Lower leg skin (tissue), 4 donors: ENCODE measurements around the gene UNC13B. TPM values are rescaled to one million over a fixed set of nuclear protein-coding genes. Genes with fewer than 3 reads are reported as not detected.

Experiments used
- DNase-seq, 2 donors: peaks; one replicate each; pipeline ENCODE4 v3.0.0-alpha.2; 2019; ENCODE audit warnings: low spot score in 2 of 2
- H3K4me3 ChIP-seq: fragments of 200-600 bp; sonication (generic); 2 replicates; pipeline ENCODE4 v1.5.1; 2017; ENCODE audit warnings: mild to moderate bottlenecking, low read depth; ENCODE audit not compliant: poor library complexity, severe bottlenecking
- POLR2A ChIP-seq, 2 donors: fragments of 450-650 bp; IDR thresholded peaks; one replicate each; pipeline ENCODE4 v1.6.1; 2016 to 2017; ENCODE audit warnings: antibody characterized with exemption in 2 of 2, mild to moderate bottlenecking in 1 of 2, moderate library complexity in 1 of 2
- WGBS, 2 donors: methylation state at CpG; one replicate each; pipeline ENCODE4 v1.1.5; 2018; 5-methylcytosine and 5-hydroxymethylcytosine counted together
- intact Hi-C: fragments of 100-400 bp; cut with DNase I; formaldehyde crosslinking; loops from one replicate; pipeline ENCODE4 v1.15.0; 2023; ENCODE audit warnings: low total_unique reads
- total RNA-seq, 4 donors: library from RNA; depleted of rRNA; stranded (reverse); fragments of >200 nt; gene quantifications; one replicate each; pipeline ENCODE4 v1.1.0, GENCODE V29; 2016
- TF ChIP-seq, protein P1 (sequence below), 3 donors: fragments of 450-650 bp; IDR thresholded peaks; one replicate each; pipeline ENCODE4 v1.5.1; 2016; ENCODE audit warnings: antibody characterized with exemption in 3 of 3, mild to moderate bottlenecking in 3 of 3, moderate library complexity in 2 of 3

UNC13B gene
- total RNA-seq, 4 donors from 2014 or later: 11.9 to 29.0 (median 27.5) TPM

DNA sequence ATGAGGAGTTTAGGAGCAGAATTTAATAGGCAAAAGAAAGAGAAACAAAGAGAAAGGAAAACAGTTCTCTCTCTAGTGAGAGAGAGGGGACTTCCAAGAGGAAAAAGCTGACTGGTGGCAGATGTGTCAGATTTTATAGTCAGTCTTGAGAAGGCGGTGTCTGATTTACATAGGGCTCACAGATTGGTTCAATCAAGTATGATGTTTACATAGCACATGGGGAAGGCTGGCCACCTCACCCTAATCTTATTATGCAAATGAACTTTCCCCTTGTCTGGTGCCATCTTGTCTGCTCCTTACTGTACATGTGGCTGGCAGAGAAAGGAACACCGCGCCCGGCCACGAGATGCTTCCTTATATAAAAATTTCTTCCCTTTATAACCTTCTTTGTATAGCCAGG is 24.7 kb downstream of the UNC13B start:
- H3K4me3 ChIP-seq: no peak overlapping the region
- intact Hi-C loops: no loop called here
- 90 to 93% methylated on average over 5 of the region's 5 CpGs for WGBS, 2 donors

DNA sequence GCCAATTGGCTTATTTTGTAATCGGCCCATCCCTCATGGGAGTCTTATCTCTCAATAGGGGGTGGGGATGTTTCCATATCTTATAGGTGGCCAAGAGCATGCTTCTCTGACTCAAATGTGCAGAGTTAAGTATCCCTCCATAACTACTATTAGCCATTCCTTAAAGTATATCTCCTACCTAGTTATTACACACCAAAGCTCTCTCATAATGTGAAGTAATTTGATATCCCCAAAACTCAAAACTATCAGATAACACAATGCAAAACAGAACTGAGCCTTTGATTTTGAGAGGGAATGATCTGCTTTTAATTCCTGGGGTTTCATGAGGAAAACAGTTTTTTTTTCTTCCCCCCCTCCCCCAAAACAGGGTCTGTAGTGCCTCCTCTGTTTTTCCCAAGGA is 28.4 kb downstream of the UNC13B start:
- intact Hi-C loops: no loop called here
- H3K4me3 ChIP-seq: no peak overlapping the region
- WGBS, 2 donors: 100% methylated on average over 1 of the region's 1 CpG

More for the DNA sequence above, 24.7 kb downstream of the UNC13B start:
- TF ChIP-seq, protein P1, sequence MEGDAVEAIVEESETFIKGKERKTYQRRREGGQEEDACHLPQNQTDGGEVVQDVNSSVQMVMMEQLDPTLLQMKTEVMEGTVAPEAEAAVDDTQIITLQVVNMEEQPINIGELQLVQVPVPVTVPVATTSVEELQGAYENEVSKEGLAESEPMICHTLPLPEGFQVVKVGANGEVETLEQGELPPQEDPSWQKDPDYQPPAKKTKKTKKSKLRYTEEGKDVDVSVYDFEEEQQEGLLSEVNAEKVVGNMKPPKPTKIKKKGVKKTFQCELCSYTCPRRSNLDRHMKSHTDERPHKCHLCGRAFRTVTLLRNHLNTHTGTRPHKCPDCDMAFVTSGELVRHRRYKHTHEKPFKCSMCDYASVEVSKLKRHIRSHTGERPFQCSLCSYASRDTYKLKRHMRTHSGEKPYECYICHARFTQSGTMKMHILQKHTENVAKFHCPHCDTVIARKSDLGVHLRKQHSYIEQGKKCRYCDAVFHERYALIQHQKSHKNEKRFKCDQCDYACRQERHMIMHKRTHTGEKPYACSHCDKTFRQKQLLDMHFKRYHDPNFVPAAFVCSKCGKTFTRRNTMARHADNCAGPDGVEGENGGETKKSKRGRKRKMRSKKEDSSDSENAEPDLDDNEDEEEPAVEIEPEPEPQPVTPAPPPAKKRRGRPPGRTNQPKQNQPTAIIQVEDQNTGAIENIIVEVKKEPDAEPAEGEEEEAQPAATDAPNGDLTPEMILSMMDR (IDR thresholded peaks at IDR 0.05): no peak
- TF ChIP-seq POLR2A (IDR thresholded peaks at IDR 0.05): no peak
- no peak for DNase-seq

DNA sequence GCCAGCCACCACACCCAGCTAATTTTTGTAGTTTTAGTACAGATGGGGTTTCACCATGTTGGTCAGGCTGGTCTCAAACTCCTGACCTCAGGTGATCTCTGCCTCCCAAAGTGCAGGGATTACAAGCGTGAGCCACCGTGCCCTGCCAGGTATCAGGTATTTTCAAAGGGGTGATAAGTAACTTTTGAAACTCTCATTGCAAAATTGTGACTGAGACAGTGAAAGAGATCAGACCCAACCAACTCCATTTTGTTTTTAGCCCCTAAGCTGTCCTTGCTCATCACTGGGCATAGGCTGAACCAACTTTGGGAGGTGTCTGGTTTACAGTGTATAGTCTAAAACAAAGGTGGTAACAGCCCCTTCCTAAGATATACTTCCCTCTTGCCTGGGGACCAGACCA is 29.3 kb downstream of the UNC13B start:
- WGBS, 2 donors: 98 to 100% methylated on average over 2 of the region's 2 CpGs
- H3K4me3 ChIP-seq: no peak overlapping the region
- intact Hi-C loops: no loop called here
- DNase-seq: no peak
- TF ChIP-seq POLR2A (IDR thresholded peaks at IDR 0.05): no peak
- TF ChIP-seq, protein P1 (IDR thresholded peaks at IDR 0.05): no peak

More for the DNA sequence above, 28.4 kb downstream of the UNC13B start:
- no peak for DNase-seq
- TF ChIP-seq, protein P1 (IDR thresholded peaks at IDR 0.05): no peak
- TF ChIP-seq POLR2A (IDR thresholded peaks at IDR 0.05): no peak

DNA sequence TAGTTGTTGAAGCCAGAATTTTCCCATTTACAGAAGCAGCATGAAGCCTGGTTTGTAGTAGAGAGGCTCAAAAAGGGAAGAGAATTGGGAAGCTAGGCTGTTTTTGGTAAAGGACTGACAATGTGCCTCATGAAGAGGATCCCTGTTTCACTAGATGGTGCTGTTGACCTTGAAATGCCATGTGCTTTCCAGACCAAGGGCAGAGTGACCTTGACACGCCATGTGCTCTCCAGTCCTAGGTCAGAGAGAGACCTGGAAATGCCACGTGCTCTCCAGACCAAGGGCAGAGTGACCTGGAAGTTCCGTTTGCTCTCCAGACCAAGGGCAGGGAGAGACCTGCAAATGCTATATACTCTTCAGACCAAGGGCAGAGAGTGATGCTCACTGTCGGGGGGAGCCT is 32.0 kb downstream of the UNC13B start:
- intact Hi-C loops: no loop called here
- no peak for DNase-seq
- H3K4me3 ChIP-seq: no peak overlapping the region
- TF ChIP-seq, protein P1 (IDR thresholded peaks at IDR 0.05): no peak
- TF ChIP-seq POLR2A (IDR thresholded peaks at IDR 0.05): no peak
- 95 to 100% methylated on average over 4 of the region's 4 CpGs for WGBS, 2 donors

DNA sequence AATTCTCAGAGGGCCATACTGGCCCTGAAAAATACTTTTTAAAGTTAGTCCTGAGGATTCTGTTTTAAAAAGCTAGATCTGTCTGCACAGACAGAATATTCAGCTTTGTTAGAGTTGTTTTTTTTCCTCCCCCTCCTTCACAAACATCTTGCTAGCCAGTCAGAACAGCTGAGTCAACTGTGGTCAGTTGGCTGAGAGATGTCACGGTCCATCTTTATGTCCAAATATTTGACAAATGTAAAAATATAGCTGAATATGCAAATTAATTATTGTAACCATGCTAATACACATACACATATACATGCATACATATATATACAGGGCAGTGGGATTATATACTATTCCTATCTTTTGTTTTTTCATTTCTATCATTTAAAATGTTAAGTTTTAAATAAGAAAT is 33.9 kb downstream of the UNC13B start:
- DNase-seq: no peak
- TF ChIP-seq POLR2A (IDR thresholded peaks at IDR 0.05): no peak
- TF ChIP-seq, protein P1 (IDR thresholded peaks at IDR 0.05): no peak
- WGBS, 2 donors: 70 to 74% methylated on average over 1 of the region's 1 CpG
- H3K4me3 ChIP-seq: no peak overlapping the region
- intact Hi-C loops: no loop called here

DNA sequence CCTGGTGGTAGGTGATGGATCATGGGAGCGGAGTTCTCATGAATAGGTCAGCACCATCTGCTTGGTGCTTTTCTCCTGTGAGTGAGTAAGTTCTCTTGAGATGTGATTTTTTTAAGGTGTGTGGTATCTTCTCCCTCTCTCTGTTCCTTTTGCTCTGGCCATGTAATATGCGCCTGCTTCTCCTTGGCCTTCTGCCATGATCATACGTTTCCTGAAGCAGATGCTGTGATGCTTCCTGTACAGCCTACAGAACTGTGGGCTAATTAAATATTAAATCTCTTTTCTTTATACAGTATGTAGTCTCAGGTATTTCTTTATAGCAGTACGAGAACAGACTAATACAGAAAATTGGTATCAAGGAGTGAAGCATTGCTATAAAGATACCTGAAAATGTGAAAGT is 36.4 kb downstream of the UNC13B start:
- 78 to 84% methylated on average over 4 of the region's 4 CpGs for WGBS, 2 donors
- TF ChIP-seq, protein P1 (IDR thresholded peaks at IDR 0.05): no peak
- intact Hi-C loops: no loop called here

More for the DNA sequence above, 36.4 kb downstream of the UNC13B start:
- DNase-seq: no peak
- no peak overlapping the region for H3K4me3 ChIP-seq
